KMS-11 (cell line): ENCODE data around the gene GGT1.

Source experiments
- H2AFZ ChIP-seq: fragments of 200-600 bp; sonication (generic); 2 replicates; pipeline ENCODE4 v1.6.1; 2016; ENCODE audit warnings: antibody characterized with exemption, mixed run types, low read depth
- H3K27ac ChIP-seq: fragments of 200-600 bp; sonication (generic); 2 replicates; pipeline ENCODE4 v1.6.1; 2016; ENCODE audit warnings: mild to moderate bottlenecking, mixed run types
- H3K27me3 ChIP-seq: fragments of 200-600 bp; sonication (generic); 2 replicates; pipeline ENCODE4 v1.6.1; 2017; ENCODE audit warnings: mild to moderate bottlenecking, low read depth, mixed run types, moderate library complexity; ENCODE audit not compliant: insufficient read depth
- H3K36me3 ChIP-seq: fragments of 200-600 bp; sonication (generic); 2 replicates; pipeline ENCODE4 v1.6.1; 2017; ENCODE audit warnings: mild to moderate bottlenecking, mixed run types; ENCODE audit not compliant: insufficient read depth
- H3K4me1 ChIP-seq: fragments of 200-600 bp; sonication (generic); 2 replicates; pipeline ENCODE4 v1.6.1; 2016; ENCODE audit warnings: mild to moderate bottlenecking, low read depth, mixed run types; ENCODE audit not compliant: poor library complexity, severe bottlenecking
- H3K4me2 ChIP-seq: fragments of 200-600 bp; sonication (generic); 2 replicates; pipeline ENCODE4 v1.7.0; 2016; ENCODE audit warnings: mild to moderate bottlenecking, mixed run types
- H3K4me3 ChIP-seq: fragments of 200-600 bp; sonication (generic); IDR thresholded peaks from 2 replicates; pipeline ENCODE4 v1.6.1; 2017; ENCODE audit warnings: low read depth, low read length, mixed read lengths; ENCODE audit not compliant: insufficient read depth
- H3K79me2 ChIP-seq: fragments of 200-600 bp; sonication (generic); 2 replicates; pipeline ENCODE4 v1.6.1; 2016; ENCODE audit warnings: low read depth, mixed run types; ENCODE audit not compliant: insufficient read depth
- H3K9ac ChIP-seq: fragments of 200-600 bp; sonication (generic); 2 replicates; pipeline ENCODE4 v1.6.1; 2016; ENCODE audit warnings: mild to moderate bottlenecking, mixed run types
- H4K20me1 ChIP-seq: fragments of 200-600 bp; sonication (generic); 2 replicates; pipeline ENCODE4 v1.6.1; 2016; ENCODE audit warnings: mild to moderate bottlenecking, mixed run types; ENCODE audit not compliant: insufficient read depth
- CTCF ChIP-seq: fragments of 200-600 bp; sonication (generic); conservative IDR thresholded peaks from 2 replicates; pipeline ENCODE4 v1.6.1; 2017; ENCODE audit warnings: low read depth, mild to moderate bottlenecking, antibody characterized with exemption, low read length, moderate library complexity, mixed read lengths

GGT1 gene

GRCh38 chr22:24588757-24589481 is 14.1 kb upstream of the GGT1 start:
- Histone ChIP-seq H3K4me3 (no peak overlapping the region), H3K36me3 (no peaks in the 10 kb centered on the region), H3K27me3 (no peaks in the 10 kb centered on the region), H3K9ac (no peak overlapping the region), H3K4me1 (peaks cover 17% of the 10 kb centered on the region), H4K20me1 (no peaks in the 10 kb centered on the region), H3K27ac (no peak overlapping the region), H2AFZ (no peak overlapping the region), H3K79me2 (no peaks in the 10 kb centered on the region), H3K4me2 (no peak overlapping the region)
- TF ChIP-seq CTCF: no peak

- Histone ChIP-seq H3K4me3 (no peak overlapping the region), H3K36me3 (no peaks in the 10 kb centered on the region), H2AFZ (no peak overlapping the region), H3K27me3 (no peaks in the 10 kb centered on the region), H3K9ac (no peak overlapping the region), H3K4me2 (no peak overlapping the region), H3K27ac (no peak overlapping the region), H3K4me1 (peaks cover 12% of the 10 kb centered on the region), H4K20me1 (no peaks in the 10 kb centered on the region), H3K79me2 (no peaks in the 10 kb centered on the region)
- TF ChIP-seq CTCF: no peak
Measured at GRCh38 chr22:24589518-24590030, 13.4 kb upstream of the GGT1 start.

- no peaks in the 10 kb centered on the region for H3K36me3 ChIP-seq
- H3K4me1 ChIP-seq: peaks cover 12% of the 10 kb centered on the region
- TF ChIP-seq CTCF: no peak
- H3K4me2 ChIP-seq: no peak overlapping the region
- H3K27ac ChIP-seq: no peak overlapping the region
- no peak overlapping the region for H3K9ac ChIP-seq
- no peak overlapping the region for H2AFZ ChIP-seq
- no peaks in the 10 kb centered on the region for H3K79me2 ChIP-seq
- no peaks in the 10 kb centered on the region for H4K20me1 ChIP-seq
- H3K27me3 ChIP-seq: no peaks in the 10 kb centered on the region
- no peak overlapping the region for H3K4me3 ChIP-seq
Measured at GRCh38 chr22:24590596-24591173, 12.3 kb upstream of the GGT1 start.

GRCh38 chr22:24591286-24591830 is 11.6 kb upstream of the GGT1 start:
- Histone ChIP-seq H3K27me3 (no peaks in the 10 kb centered on the region), H2AFZ (no peak overlapping the region), H3K4me3 (no peak overlapping the region), H3K4me1 (peaks cover 12% of the 10 kb centered on the region), H3K9ac (no peak overlapping the region), H3K4me2 (no peak overlapping the region), H3K36me3 (no peaks in the 10 kb centered on the region), H3K27ac (no peak overlapping the region), H3K79me2 (no peaks in the 10 kb centered on the region), H4K20me1 (no peaks in the 10 kb centered on the region)
- TF ChIP-seq CTCF: no peak
